ENCODE measurements around the gene ZNF500. TPM values are rescaled to one million over a fixed set of nuclear protein-coding genes. Genes with fewer than 3 reads are reported as not detected.

The ZNF500 gene
- total and polyA plus RNA-seq, 2 experiments from 2014 or later, result 5.8 to 15.3 TPM

DNA sequence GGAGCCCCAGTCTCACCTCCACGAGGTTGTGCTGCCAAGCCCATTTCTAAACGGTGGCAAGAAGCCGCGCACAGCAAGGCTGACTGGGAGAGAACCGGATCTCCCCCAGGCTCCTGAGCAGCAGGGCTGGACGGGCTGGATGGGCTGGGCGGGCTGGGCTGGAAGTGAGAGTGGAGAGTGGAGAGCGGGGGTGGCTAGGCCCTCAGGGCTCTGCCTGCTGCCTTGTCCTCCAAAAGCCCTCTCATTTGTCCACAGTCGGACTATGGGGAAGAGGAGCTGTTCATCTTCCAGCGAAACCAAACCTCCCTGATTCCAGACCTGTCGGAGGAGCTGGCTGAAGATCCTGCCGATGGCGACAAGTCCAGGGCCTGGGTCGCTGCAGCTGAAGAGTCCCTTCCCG, 29.4 kb downstream of the ZNF500 start (continued):
- TF ChIP-seq, protein P1, sequence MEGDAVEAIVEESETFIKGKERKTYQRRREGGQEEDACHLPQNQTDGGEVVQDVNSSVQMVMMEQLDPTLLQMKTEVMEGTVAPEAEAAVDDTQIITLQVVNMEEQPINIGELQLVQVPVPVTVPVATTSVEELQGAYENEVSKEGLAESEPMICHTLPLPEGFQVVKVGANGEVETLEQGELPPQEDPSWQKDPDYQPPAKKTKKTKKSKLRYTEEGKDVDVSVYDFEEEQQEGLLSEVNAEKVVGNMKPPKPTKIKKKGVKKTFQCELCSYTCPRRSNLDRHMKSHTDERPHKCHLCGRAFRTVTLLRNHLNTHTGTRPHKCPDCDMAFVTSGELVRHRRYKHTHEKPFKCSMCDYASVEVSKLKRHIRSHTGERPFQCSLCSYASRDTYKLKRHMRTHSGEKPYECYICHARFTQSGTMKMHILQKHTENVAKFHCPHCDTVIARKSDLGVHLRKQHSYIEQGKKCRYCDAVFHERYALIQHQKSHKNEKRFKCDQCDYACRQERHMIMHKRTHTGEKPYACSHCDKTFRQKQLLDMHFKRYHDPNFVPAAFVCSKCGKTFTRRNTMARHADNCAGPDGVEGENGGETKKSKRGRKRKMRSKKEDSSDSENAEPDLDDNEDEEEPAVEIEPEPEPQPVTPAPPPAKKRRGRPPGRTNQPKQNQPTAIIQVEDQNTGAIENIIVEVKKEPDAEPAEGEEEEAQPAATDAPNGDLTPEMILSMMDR (conservative IDR thresholded peaks at IDR 0.05; ENCODE audit: low read depth in 2 of 2), result no peak
- TF ChIP-seq NANOG (IDR thresholded peaks at IDR 0.05; ENCODE audit: borderline replicate concordance), result no peak

DNA sequence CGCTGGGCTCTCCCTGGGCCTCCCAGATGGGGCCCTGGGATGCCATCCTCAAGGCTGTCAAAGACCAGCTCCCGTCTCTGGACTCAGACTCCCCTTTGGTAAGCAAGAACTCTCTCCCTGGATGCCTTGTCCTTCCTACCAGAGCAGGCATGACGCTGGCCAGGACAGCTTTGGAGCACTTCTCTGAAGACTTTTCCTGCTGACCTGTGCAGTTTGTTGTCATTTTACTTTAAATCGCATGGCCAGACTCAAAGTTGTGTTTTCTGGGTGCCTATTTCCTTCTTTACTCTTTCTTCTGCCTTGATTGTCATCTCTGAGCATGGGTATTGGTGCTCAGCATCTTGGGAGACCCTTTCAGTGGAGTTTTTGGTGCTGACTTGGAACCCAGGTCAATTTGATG, 30.4 kb downstream of the ZNF500 start:
- H2AFZ ChIP-seq, result no peak overlapping the region
- ATAC-seq, result no peak
- Mint-ChIP-seq H3K27ac (no peak overlapping the region), H3K9me3 (no peaks in the 10 kb centered on the region), H3K27me3 (ENCODE audit: insufficient read depth, low read depth, poor library complexity) (peaks cover 18% of the 10 kb centered on the region), H3K4me3 (no peak overlapping the region), H3K4me1 (peaks cover 8% of the 10 kb centered on the region; the same call in 2 of the 3 replicates), H3K36me3 (ENCODE audit: low read depth) (no peaks in the 10 kb centered on the region)
- no peak overlapping the region for H3K27ac ChIP-seq (ENCODE audit: low read depth)
- no peak for DNase-seq (ENCODE audit: low spot score)
- H3K4me1 ChIP-seq (ENCODE audit: insufficient read depth), result peaks cover 10% of the 10 kb centered on the region; the same call in 1 of the 2 replicates
- no peak overlapping the region for H3K4me3 ChIP-seq
- no peaks in the 10 kb centered on the region for H3K9me2 ChIP-seq (ENCODE audit: insufficient read depth)
- peaks cover 3% of the 10 kb centered on the region; the same call in 1 of the 2 replicates for H4K20me1 ChIP-seq (replicated peaks; ENCODE audit: insufficient read depth)
- H3F3A ChIP-seq (replicated peaks; ENCODE audit: low read depth), result peaks cover 18% of the 10 kb centered on the region
- H3K27me3 ChIP-seq (ENCODE audit: insufficient read depth), result no peaks in the 10 kb centered on the region
- H3K79me2 ChIP-seq (replicated peaks; ENCODE audit: insufficient read depth), result peaks cover 23% of the 10 kb centered on the region
- no peaks in the 10 kb centered on the region for H3K36me3 ChIP-seq (ENCODE audit: insufficient read depth)
- no peak overlapping the region for H3K4me2 ChIP-seq
- no peak for TF ChIP-seq ZNF114 (CRISPR knock-in tag; IDR thresholded peaks at IDR 0.05)
- no peak for TF ChIP-seq EZH2 (IDR thresholded peaks at IDR 0.05; ENCODE audit: low read depth, unreplicated experiment)
- TF ChIP-seq, protein P2, sequence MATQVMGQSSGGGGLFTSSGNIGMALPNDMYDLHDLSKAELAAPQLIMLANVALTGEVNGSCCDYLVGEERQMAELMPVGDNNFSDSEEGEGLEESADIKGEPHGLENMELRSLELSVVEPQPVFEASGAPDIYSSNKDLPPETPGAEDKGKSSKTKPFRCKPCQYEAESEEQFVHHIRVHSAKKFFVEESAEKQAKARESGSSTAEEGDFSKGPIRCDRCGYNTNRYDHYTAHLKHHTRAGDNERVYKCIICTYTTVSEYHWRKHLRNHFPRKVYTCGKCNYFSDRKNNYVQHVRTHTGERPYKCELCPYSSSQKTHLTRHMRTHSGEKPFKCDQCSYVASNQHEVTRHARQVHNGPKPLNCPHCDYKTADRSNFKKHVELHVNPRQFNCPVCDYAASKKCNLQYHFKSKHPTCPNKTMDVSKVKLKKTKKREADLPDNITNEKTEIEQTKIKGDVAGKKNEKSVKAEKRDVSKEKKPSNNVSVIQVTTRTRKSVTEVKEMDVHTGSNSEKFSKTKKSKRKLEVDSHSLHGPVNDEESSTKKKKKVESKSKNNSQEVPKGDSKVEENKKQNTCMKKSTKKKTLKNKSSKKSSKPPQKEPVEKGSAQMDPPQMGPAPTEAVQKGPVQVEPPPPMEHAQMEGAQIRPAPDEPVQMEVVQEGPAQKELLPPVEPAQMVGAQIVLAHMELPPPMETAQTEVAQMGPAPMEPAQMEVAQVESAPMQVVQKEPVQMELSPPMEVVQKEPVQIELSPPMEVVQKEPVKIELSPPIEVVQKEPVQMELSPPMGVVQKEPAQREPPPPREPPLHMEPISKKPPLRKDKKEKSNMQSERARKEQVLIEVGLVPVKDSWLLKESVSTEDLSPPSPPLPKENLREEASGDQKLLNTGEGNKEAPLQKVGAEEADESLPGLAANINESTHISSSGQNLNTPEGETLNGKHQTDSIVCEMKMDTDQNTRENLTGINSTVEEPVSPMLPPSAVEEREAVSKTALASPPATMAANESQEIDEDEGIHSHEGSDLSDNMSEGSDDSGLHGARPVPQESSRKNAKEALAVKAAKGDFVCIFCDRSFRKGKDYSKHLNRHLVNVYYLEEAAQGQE (IDR thresholded peaks at IDR 0.05; ENCODE audit: unreplicated experiment), result no peak
- TF ChIP-seq, protein P3, sequence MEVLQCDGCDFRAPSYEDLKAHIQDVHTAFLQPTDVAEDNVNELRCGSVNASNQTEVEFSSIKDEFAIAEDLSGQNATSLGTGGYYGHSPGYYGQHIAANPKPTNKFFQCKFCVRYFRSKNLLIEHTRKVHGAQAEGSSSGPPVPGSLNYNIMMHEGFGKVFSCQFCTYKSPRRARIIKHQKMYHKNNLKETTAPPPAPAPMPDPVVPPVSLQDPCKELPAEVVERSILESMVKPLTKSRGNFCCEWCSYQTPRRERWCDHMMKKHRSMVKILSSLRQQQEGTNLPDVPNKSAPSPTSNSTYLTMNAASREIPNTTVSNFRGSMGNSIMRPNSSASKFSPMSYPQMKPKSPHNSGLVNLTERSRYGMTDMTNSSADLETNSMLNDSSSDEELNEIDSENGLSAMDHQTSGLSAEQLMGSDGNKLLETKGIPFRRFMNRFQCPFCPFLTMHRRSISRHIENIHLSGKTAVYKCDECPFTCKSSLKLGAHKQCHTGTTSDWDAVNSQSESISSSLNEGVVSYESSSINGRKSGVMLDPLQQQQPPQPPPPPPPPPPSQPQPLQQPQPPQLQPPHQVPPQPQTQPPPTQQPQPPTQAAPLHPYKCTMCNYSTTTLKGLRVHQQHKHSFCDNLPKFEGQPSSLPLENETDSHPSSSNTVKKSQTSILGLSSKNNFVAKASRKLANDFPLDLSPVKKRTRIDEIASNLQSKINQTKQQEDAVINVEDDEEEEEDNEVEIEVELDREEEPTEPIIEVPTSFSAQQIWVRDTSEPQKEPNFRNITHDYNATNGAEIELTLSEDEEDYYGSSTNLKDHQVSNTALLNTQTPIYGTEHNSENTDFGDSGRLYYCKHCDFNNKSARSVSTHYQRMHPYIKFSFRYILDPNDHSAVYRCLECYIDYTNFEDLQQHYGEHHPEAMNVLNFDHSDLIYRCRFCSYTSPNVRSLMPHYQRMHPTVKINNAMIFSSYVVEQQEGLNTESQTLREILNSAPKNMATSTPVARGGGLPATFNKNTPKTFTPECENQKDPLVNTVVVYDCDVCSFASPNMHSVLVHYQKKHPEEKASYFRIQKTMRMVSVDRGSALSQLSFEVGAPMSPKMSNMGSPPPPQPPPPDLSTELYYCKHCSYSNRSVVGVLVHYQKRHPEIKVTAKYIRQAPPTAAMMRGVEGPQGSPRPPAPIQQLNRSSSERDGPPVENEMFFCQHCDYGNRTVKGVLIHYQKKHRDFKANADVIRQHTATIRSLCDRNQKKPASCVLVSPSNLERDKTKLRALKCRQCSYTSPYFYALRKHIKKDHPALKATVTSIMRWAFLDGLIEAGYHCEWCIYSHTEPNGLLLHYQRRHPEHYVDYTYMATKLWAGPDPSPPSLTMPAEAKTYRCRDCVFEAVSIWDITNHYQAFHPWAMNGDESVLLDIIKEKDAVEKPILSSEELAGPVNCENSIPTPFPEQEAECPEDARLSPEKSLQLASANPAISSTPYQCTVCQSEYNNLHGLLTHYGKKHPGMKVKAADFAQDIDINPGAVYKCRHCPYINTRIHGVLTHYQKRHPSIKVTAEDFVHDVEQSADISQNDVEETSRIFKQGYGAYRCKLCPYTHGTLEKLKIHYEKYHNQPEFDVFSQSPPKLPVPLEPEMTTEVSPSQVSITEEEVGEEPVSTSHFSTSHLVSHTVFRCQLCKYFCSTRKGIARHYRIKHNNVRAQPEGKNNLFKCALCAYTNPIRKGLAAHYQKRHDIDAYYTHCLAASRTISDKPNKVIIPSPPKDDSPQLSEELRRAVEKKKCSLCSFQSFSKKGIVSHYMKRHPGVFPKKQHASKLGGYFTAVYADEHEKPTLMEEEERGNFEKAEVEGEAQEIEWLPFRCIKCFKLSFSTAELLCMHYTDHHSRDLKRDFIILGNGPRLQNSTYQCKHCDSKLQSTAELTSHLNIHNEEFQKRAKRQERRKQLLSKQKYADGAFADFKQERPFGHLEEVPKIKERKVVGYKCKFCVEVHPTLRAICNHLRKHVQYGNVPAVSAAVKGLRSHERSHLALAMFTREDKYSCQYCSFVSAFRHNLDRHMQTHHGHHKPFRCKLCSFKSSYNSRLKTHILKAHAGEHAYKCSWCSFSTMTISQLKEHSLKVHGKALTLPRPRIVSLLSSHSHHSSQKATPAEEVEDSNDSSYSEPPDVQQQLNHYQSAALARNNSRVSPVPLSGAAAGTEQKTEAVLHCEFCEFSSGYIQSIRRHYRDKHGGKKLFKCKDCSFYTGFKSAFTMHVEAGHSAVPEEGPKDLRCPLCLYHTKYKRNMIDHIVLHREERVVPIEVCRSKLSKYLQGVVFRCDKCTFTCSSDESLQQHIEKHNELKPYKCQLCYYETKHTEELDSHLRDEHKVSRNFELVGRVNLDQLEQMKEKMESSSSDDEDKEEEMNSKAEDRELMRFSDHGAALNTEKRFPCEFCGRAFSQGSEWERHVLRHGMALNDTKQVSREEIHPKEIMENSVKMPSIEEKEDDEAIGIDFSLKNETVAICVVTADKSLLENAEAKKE (CRISPR knock-in tag; IDR thresholded peaks at IDR 0.05), result no peak
- no peak for TF ChIP-seq CREB1 (CRISPR knock-in tag; IDR thresholded peaks at IDR 0.05; ENCODE audit: low read depth)
- TF ChIP-seq POLR2AphosphoS5 (IDR thresholded peaks at IDR 0.05; ENCODE audit: low read depth), result no peak
- no peak for TF ChIP-seq JUNB (IDR thresholded peaks at IDR 0.05; ENCODE audit: unreplicated experiment)
- TF ChIP-seq STAT1 (IDR thresholded peaks at IDR 0.05; ENCODE audit: unreplicated experiment), result no peak
- no peak for TF ChIP-seq ZNF331 (CRISPR knock-in tag; IDR thresholded peaks at IDR 0.05; ENCODE audit: low read depth)
- TF ChIP-seq, protein P1 (conservative IDR thresholded peaks at IDR 0.05; ENCODE audit: low read depth in 2 of 2), result no peak
- no peak for TF ChIP-seq NANOG (IDR thresholded peaks at IDR 0.05; ENCODE audit: borderline replicate concordance)
- TF ChIP-seq EZH2phosphoT487 (IDR thresholded peaks at IDR 0.05; ENCODE audit: unreplicated experiment), result no peak

Measured in GM23338 (cell line).